Measurements from ENCODE around the gene IL1RL1. TPM values are rescaled to one million over a fixed set of nuclear protein-coding genes. Genes with fewer than 3 reads are reported as not detected.

Gene IL1RL1
- total and polyA plus RNA-seq, 7 donors: 0.23 to 10.7 (median 5.4) TPM

DNA sequence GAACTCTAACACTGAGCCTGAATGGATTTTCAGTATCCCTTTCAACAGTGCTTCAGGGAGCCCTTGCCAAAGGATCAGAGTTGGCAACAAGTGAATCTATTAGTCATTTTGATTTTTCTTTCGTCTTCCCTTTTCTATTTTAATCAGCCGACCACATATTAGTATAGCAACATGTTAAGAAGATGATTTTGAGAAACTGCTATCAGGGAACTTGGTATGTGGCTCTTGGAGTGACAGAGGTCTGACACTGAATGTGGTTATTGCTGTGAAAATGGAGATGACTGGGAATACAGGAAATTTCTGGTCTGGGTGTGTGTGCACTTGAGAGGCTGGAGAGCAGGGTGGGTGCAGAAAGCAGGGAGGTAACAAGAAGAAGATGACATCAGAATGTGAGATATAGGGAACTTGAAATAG lies 28.7 kb upstream of the IL1RL1 start:
- Histone ChIP-seq H3K4me1 (no peaks in the 10 kb centered on the region), H3K4me3 (no peak overlapping the region), H3K9me3 (no peaks in the 10 kb centered on the region), H3K27me3 (peaks cover 0 to 2% (median 0%) of the 10 kb centered on the region in 3 donors), H3K27ac (no peak overlapping the region), H3K36me3 (no peaks in the 10 kb centered on the region)
- intact Hi-C loops (cut with DNase I): no loop called here
- TF ChIP-seq EP300 (IDR thresholded peaks at IDR 0.05) (no peak), POLR2AphosphoS5 (IDR thresholded peaks at IDR 0.05) (no peak), POLR2A (IDR thresholded peaks at IDR 0.05) (no peak)
- TF ChIP-seq, protein P1, sequence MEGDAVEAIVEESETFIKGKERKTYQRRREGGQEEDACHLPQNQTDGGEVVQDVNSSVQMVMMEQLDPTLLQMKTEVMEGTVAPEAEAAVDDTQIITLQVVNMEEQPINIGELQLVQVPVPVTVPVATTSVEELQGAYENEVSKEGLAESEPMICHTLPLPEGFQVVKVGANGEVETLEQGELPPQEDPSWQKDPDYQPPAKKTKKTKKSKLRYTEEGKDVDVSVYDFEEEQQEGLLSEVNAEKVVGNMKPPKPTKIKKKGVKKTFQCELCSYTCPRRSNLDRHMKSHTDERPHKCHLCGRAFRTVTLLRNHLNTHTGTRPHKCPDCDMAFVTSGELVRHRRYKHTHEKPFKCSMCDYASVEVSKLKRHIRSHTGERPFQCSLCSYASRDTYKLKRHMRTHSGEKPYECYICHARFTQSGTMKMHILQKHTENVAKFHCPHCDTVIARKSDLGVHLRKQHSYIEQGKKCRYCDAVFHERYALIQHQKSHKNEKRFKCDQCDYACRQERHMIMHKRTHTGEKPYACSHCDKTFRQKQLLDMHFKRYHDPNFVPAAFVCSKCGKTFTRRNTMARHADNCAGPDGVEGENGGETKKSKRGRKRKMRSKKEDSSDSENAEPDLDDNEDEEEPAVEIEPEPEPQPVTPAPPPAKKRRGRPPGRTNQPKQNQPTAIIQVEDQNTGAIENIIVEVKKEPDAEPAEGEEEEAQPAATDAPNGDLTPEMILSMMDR (IDR thresholded peaks at IDR 0.05): no peak
- no peak for DNase-seq
- 62 to 84% methylated on average over 2 of the region's 2 CpGs for WGBS, 2 donors

DNA sequence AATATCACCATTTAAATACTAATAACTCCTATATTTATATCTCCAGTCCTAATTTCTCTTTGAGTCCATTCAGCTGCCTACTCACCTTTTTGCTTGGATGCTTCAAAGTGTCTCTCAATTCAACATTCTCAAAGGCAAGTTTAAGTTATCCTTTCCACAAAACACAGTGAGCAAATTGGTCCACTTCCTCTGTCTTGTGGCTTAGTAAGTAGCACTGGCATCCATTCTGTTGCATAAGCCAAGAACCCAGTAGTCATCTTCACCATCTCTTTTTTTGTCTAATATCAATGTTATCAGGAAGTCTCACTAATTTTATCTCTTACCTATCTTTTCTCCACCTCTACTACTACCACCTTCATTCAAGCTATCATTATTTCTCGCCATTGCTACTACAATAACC lies 27.4 kb upstream of the IL1RL1 start:
- WGBS, 2 donors: 96 to 98% methylated on average over 1 of the region's 1 CpG
- H3K27me3 ChIP-seq: peaks cover 0 to 2% (median 0%) of the 10 kb centered on the region in 3 donors
- H3K27ac ChIP-seq: no peak overlapping the region
- TF ChIP-seq POLR2A (IDR thresholded peaks at IDR 0.05): no peak
- TF ChIP-seq EP300 (IDR thresholded peaks at IDR 0.05): no peak
- no peak for TF ChIP-seq POLR2AphosphoS5 (IDR thresholded peaks at IDR 0.05)
- TF ChIP-seq, protein P1 (IDR thresholded peaks at IDR 0.05): no peak
- H3K4me3 ChIP-seq: no peak overlapping the region
- H3K4me1 ChIP-seq: no peaks in the 10 kb centered on the region
- intact Hi-C loops (cut with DNase I): no loop called here
- H3K36me3 ChIP-seq: no peaks in the 10 kb centered on the region
- H3K9me3 ChIP-seq: no peaks in the 10 kb centered on the region
- no peak for DNase-seq

GRCh38 chr2:102284611-102285010 lies 26.8 kb upstream of the IL1RL1 start:
- Histone ChIP-seq H3K27me3 (no peaks in the 10 kb centered on the region), H3K4me3 (no peak overlapping the region), H3K36me3 (no peaks in the 10 kb centered on the region), H3K9me3 (no peaks in the 10 kb centered on the region), H3K4me1 (no peaks in the 10 kb centered on the region), H3K27ac (no peak overlapping the region)
- WGBS, 2 donors: 94 to 97% methylated on average over 3 of the region's 3 CpGs
- DNase-seq: no peak
- TF ChIP-seq, protein P1 (IDR thresholded peaks at IDR 0.05): no peak
- TF ChIP-seq POLR2A (IDR thresholded peaks at IDR 0.05) (no peak), EP300 (IDR thresholded peaks at IDR 0.05) (no peak)
- intact Hi-C loops (cut with DNase I): no loop called here

DNA sequence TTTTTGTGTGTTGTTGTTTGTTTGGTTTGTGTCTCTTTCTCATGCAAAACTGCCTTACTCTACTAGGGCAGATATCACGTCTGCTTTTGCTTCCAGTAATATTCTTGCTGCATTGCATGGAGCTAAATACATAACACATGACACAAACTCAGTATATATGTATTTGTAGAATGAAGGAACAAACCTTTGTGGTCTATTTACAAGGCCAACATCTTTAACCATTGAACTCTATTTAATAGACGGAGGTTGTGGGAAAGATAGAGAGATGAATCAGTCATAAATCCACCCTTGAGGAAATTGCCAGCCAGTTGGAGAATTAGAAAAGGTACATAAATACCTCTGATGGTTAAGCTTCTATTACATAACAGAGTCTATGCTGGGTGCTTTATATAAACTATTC lies 26.0 kb upstream of the IL1RL1 start:
- Histone ChIP-seq H3K27ac (no peak overlapping the region), H3K4me1 (no peaks in the 10 kb centered on the region), H3K27me3 (no peaks in the 10 kb centered on the region), H3K4me3 (no peak overlapping the region), H3K36me3 (no peaks in the 10 kb centered on the region), H3K9me3 (no peaks in the 10 kb centered on the region)
- intact Hi-C loops (cut with DNase I): no loop called here
- no peak for DNase-seq
- TF ChIP-seq POLR2AphosphoS5 (IDR thresholded peaks at IDR 0.05) (no peak), POLR2A (IDR thresholded peaks at IDR 0.05) (no peak), EP300 (IDR thresholded peaks at IDR 0.05) (no peak)
- TF ChIP-seq, protein P1 (IDR thresholded peaks at IDR 0.05): no peak
- WGBS, 2 donors: 93% methylated on average over 2 of the region's 2 CpGs

GRCh38 chr2:102286041-102286440 lies 25.3 kb upstream of the IL1RL1 start:
- H3K27me3 ChIP-seq: no peaks in the 10 kb centered on the region
- no peak overlapping the region for H3K4me3 ChIP-seq
- no peaks in the 10 kb centered on the region for H3K36me3 ChIP-seq
- WGBS, 2 donors: 77 to 87% methylated on average over 3 of the region's 3 CpGs
- H3K27ac ChIP-seq: no peak overlapping the region
- intact Hi-C loops (cut with DNase I): no loop called here
- no peaks in the 10 kb centered on the region for H3K4me1 ChIP-seq
- H3K9me3 ChIP-seq: no peaks in the 10 kb centered on the region
- DNase-seq: no peak
- TF ChIP-seq, protein P1 (IDR thresholded peaks at IDR 0.05): no peak
- TF ChIP-seq POLR2AphosphoS5 (IDR thresholded peaks at IDR 0.05): no peak
- TF ChIP-seq POLR2A (IDR thresholded peaks at IDR 0.05): no peak
- TF ChIP-seq EP300 (IDR thresholded peaks at IDR 0.05): no peak

All from sigmoid colon (tissue), 7 donors.